K562 (cell line): Measurements from ENCODE around the gene AGPAT1. TPM values are rescaled to one million over a fixed set of nuclear protein-coding genes. Genes with fewer than 3 reads are reported as not detected.

Source experiments
- DACH1 ChIP-seq: fragments of 450-650 bp; IDR thresholded peaks from 2 replicates; pipeline ENCODE4 v1.6.1; 2018; ENCODE audit not compliant: partially characterized antibody
- ETV6 ChIP-seq, 3 experiments: fragments of 150-350 bp in 1 of 3; sonication (generic) in 1 of 3; formaldehyde crosslinking in 1 of 3; IDR thresholded peaks; 2 replicates each; pipeline versions ENCODE4 v1.6.1 to v1.8.0; 2014 to 2022; ENCODE audit warnings: borderline replicate concordance in 2 of 3, low read depth in 2 of 3, antibody characterized with exemption in 1 of 3, low read length in 1 of 3, mild to moderate bottlenecking in 1 of 3, missing genetic modification reagents in 1 of 3
- PHB2 ChIP-seq: fragments of 450-650 bp; IDR thresholded peaks from 2 replicates; pipeline ENCODE4 v1.6.1; 2017; ENCODE audit warnings: low read depth
- SNIP1 ChIP-seq: fragments of 450-650 bp; IDR thresholded peaks from 2 replicates; pipeline ENCODE4 v1.7.1; 2017; ENCODE audit warnings: low read depth, mild to moderate bottlenecking
- SRSF3 ChIP-seq: fragments of 200-400 bp; formaldehyde crosslinking; IDR thresholded peaks from 2 replicates; pipeline ENCODE4 v1.6.1; 2016; ENCODE audit warnings: mild to moderate bottlenecking, low read length, moderate library complexity; ENCODE audit not compliant: insufficient read depth
- ZNF121 ChIP-seq: sonication (generic); formaldehyde crosslinking; conservative IDR thresholded peaks from 2 replicates; pipeline ENCODE4 v1.8.0; 2022; ENCODE audit warnings: missing genetic modification reagents
- polyA plus RNA-seq, 8 experiments: library from polyadenylated mRNA; depleted of rRNA in 4 of 8; stranded (reverse) in 5 of 8; unstranded in 3 of 8; fragments of >200 nt; fragmentation: Nextera tagmentation in 2 of 8; fragmentation: Illumina TruSeq in 1 of 8; extraction: Ambion mirVana in 2 of 8; extraction: Trizol in 1 of 8; gene quantifications; 2 replicates each; pipeline versions ENCODE4 v1.2.1 to v1.2.3, GENCODE V29; 2011 to 2014; ENCODE audit warnings: inconsistent platforms in 1 of 8, missing spikeins in 1 of 8
- total RNA-seq, 7 experiments: library from RNA; depleted of rRNA in 6 of 7; stranded (reverse); fragments of >200 nt in 6 of 7; fragmentation: Illumina TruSeq in 2 of 7; extraction: Trizol in 2 of 7; gene quantifications; 2 replicates each; pipeline versions ENCODE4 v1.2.1 to v1.2.3, GENCODE V29; 2011 to 2021; ENCODE audit warnings: low replicate concordance in 1 of 7
- TF ChIP-seq, protein P1 (sequence below): fragments of 250-450 bp; sonication (Bioruptor Pico); IDR thresholded peaks from 2 replicates; pipeline ENCODE4 v1.9.0; 2021; ENCODE audit warnings: mild to moderate bottlenecking, inconsistent platforms
- TF ChIP-seq, protein P2 (sequence below): fragments of 450-650 bp; conservative IDR thresholded peaks from 2 replicates; pipeline ENCODE4 v1.6.1; 2016; ENCODE audit warnings: missing genetic modification characterization, low read depth, mild to moderate bottlenecking, control low read depth, missing compliant biosample characterization
- TF ChIP-seq, protein P3 (sequence below): fragments of 250-450 bp; sonication (Bioruptor Pico); IDR thresholded peaks from 2 replicates; pipeline ENCODE4 v1.5.0; 2021
- TF ChIP-seq, protein P4 (sequence below): fragments of 450-650 bp; IDR thresholded peaks from one replicate; pipeline ENCODE4 v1.6.1; 2018; ENCODE audit warnings: mild to moderate bottlenecking, moderate library complexity; ENCODE audit not compliant: partially characterized antibody
- TF ChIP-seq, protein P5 (sequence below), 3 experiments: fragments of 200-800 bp in 1 of 3; fragments of 250-450 bp in 1 of 3; fragments of 450-650 bp in 1 of 3; sonication (Bioruptor Pico) in 1 of 3; sonication (Bioruptor generic) in 1 of 3; formaldehyde crosslinking in 1 of 3; IDR thresholded peaks; 2 replicates each; pipeline versions ENCODE4 v1.6.1 to v1.8.0; 2016 to 2022; ENCODE audit warnings: mild to moderate bottlenecking in 2 of 3, missing genetic modification characterization in 2 of 3, missing compliant biosample characterization in 1 of 3, moderate library complexity in 1 of 3
- TF ChIP-seq, protein P6 (sequence below): sonication (generic); formaldehyde crosslinking; IDR thresholded peaks from 2 replicates; pipeline ENCODE4 v1.8.1; 2023; ENCODE audit warnings: mild to moderate bottlenecking, missing genetic modification reagents

AGPAT1 gene
- total and polyA plus RNA-seq, 9 of the 15 experiments (the other 6 are each of a cell fraction or from before 2014, with no cell fraction given) = 37.9 to 176 (median 69.4) TPM

DNA sequence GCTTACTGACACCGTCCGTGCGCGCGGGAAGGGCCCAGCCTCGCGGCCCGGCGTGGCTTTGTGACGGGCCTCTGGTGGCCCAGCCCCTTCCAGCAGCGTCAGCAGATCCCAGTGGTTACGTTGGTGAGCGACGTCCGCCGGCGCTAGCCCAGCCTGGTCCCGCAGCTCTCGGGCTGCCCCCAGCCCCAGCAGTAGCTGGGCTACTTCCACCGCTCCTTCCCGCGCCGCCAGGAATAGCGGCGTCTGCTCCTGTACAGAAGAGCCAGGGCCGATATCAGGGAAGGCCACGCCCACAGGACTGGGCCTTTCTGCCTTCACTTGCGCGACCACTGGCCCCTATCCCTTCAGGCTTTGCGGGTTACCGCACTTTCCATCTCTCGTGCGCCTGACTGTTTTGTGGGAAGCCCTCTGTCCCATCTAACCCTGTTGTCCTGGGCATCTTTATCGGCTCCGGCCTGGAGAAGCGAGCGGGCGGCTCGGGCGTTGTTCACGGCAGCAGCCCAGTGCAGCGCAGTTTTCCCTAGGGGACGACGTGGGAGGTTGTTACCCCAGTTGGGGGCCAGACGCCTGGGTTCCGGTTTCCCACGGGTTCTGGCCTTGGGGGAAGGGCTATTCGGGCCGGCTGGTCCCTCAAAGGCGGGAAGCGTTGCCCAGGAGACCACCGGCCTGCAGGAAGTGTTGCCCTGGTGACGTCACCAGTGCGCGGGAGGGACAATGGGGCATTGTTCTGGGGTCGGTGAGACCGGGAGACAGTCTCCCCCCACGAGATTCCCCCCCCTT, 20.2 kb upstream of the AGPAT1 start (continued):
- TF ChIP-seq, protein P1, sequence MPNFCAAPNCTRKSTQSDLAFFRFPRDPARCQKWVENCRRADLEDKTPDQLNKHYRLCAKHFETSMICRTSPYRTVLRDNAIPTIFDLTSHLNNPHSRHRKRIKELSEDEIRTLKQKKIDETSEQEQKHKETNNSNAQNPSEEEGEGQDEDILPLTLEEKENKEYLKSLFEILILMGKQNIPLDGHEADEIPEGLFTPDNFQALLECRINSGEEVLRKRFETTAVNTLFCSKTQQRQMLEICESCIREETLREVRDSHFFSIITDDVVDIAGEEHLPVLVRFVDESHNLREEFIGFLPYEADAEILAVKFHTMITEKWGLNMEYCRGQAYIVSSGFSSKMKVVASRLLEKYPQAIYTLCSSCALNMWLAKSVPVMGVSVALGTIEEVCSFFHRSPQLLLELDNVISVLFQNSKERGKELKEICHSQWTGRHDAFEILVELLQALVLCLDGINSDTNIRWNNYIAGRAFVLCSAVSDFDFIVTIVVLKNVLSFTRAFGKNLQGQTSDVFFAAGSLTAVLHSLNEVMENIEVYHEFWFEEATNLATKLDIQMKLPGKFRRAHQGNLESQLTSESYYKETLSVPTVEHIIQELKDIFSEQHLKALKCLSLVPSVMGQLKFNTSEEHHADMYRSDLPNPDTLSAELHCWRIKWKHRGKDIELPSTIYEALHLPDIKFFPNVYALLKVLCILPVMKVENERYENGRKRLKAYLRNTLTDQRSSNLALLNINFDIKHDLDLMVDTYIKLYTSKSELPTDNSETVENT (CRISPR knock-in tag) = peak; percentile 97
- TF ChIP-seq, protein P2, sequence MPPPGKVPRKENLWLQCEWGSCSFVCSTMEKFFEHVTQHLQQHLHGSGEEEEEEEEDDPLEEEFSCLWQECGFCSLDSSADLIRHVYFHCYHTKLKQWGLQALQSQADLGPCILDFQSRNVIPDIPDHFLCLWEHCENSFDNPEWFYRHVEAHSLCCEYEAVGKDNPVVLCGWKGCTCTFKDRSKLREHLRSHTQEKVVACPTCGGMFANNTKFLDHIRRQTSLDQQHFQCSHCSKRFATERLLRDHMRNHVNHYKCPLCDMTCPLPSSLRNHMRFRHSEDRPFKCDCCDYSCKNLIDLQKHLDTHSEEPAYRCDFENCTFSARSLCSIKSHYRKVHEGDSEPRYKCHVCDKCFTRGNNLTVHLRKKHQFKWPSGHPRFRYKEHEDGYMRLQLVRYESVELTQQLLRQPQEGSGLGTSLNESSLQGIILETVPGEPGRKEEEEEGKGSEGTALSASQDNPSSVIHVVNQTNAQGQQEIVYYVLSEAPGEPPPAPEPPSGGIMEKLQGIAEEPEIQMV (tag) = peak; percentile 11; the same call in 1 of the 2 replicates
- TF ChIP-seq, protein P3, sequence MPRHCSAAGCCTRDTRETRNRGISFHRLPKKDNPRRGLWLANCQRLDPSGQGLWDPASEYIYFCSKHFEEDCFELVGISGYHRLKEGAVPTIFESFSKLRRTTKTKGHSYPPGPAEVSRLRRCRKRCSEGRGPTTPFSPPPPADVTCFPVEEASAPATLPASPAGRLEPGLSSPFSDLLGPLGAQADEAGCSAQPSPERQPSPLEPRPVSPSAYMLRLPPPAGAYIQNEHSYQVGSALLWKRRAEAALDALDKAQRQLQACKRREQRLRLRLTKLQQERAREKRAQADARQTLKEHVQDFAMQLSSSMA (CRISPR knock-in tag) = no peak; the same call in 1 of the 2 replicates
- TF ChIP-seq ZNF121 (no peak), SNIP1 (no peak), PHB2 (no peak; the same call in none of the 2 replicates), ETV6 (IDR thresholded peaks at IDR 0.05; ENCODE audit: borderline replicate concordance in 1 of 2, low read depth in 2 of 2, low read length in 1 of 2) (no peak; a peak in 2 of 4 replicates), ETV6 (CRISPR knock-in tag; IDR thresholded peaks at IDR 0.05; ENCODE audit: borderline replicate concordance) (0 out of 2 replicates have a peak, but pooled peaks have one; percentile 70), DACH1 (no peak), SRSF3 (0 out of 2 replicates have a peak, but pooled peaks have one; percentile 79)
- TF ChIP-seq, protein P4, sequence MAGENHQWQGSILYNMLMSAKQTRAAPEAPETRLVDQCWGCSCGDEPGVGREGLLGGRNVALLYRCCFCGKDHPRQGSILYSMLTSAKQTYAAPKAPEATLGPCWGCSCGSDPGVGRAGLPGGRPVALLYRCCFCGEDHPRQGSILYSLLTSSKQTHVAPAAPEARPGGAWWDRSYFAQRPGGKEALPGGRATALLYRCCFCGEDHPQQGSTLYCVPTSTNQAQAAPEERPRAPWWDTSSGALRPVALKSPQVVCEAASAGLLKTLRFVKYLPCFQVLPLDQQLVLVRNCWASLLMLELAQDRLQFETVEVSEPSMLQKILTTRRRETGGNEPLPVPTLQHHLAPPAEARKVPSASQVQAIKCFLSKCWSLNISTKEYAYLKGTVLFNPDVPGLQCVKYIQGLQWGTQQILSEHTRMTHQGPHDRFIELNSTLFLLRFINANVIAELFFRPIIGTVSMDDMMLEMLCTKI = no peak
- TF ChIP-seq, protein P5, sequence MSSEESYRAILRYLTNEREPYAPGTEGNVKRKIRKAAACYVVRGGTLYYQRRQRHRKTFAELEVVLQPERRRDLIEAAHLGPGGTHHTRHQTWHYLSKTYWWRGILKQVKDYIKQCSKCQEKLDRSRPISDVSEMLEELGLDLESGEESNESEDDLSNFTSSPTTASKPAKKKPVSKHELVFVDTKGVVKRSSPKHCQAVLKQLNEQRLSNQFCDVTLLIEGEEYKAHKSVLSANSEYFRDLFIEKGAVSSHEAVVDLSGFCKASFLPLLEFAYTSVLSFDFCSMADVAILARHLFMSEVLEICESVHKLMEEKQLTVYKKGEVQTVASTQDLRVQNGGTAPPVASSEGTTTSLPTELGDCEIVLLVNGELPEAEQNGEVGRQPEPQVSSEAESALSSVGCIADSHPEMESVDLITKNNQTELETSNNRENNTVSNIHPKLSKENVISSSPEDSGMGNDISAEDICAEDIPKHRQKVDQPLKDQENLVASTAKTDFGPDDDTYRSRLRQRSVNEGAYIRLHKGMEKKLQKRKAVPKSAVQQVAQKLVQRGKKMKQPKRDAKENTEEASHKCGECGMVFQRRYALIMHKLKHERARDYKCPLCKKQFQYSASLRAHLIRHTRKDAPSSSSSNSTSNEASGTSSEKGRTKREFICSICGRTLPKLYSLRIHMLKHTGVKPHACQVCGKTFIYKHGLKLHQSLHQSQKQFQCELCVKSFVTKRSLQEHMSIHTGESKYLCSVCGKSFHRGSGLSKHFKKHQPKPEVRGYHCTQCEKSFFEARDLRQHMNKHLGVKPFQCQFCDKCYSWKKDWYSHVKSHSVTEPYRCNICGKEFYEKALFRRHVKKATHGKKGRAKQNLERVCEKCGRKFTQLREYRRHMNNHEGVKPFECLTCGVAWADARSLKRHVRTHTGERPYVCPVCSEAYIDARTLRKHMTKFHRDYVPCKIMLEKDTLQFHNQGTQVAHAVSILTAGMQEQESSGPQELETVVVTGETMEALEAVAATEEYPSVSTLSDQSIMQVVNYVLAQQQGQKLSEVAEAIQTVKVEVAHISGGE (CRISPR knock-in tag; IDR thresholded peaks at IDR 0.05) = peak in 1 of 3 experiments; percentile 79; a peak in 3 of 6 replicates
- TF ChIP-seq, protein P6, sequence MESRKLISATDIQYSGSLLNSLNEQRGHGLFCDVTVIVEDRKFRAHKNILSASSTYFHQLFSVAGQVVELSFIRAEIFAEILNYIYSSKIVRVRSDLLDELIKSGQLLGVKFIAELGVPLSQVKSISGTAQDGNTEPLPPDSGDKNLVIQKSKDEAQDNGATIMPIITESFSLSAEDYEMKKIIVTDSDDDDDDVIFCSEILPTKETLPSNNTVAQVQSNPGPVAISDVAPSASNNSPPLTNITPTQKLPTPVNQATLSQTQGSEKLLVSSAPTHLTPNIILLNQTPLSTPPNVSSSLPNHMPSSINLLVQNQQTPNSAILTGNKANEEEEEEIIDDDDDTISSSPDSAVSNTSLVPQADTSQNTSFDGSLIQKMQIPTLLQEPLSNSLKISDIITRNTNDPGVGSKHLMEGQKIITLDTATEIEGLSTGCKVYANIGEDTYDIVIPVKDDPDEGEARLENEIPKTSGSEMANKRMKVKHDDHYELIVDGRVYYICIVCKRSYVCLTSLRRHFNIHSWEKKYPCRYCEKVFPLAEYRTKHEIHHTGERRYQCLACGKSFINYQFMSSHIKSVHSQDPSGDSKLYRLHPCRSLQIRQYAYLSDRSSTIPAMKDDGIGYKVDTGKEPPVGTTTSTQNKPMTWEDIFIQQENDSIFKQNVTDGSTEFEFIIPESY (CRISPR knock-in tag) = no peak; the same call in 1 of the 2 replicates
